ENCODE measurements around the gene DYNC2H1. TPM values are rescaled to one million over a fixed set of nuclear protein-coding genes. Genes with fewer than 3 reads are reported as not detected.
"Not testable (repeated sequence)": the region's sequence is repeated elsewhere in the genome, so short reads cannot be mapped to it uniquely, and the experiment has no call there.

DYNC2H1 gene
- polyA plus RNA-seq, 4 donors, result 0.22 to 9.1 (median 2.4) TPM

DNA sequence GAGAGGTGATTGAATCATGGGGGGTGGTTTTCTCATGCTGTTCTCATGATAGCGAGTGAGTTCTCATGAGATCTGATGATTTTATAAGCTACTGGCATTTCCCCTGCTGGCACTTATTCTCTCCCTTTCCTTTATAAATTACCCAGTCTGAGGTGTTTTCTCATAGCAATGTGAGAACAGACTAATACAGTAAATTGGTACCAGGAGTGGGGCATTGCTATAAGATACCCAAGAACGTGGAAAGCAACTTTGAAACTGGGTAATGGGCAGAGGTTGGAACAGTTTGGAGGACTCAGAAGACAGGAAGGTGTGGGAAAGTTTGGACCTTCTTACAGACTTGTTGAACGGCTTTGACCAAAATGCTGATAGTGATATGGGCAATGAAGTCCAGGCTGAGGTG lies 265.0 kb downstream of the DYNC2H1 start:
- not testable (repeated sequence) for H3K4me3 ChIP-seq (ENCODE audit: low read depth in 1 of 3, low read length in 3 of 3); FAIRE-seq; H3K27me3 ChIP-seq (ENCODE audit: control insufficient read depth in 3 of 3, insufficient read depth in 3 of 3, low read length in 3 of 3); H3K27ac ChIP-seq (ENCODE audit: low read depth in 1 of 3, low read length in 2 of 3); DNase-seq; H3K4me1 ChIP-seq (ENCODE audit: control insufficient read depth in 3 of 3, insufficient read depth in 2 of 3, low read depth in 1 of 3, low read length in 2 of 3)
- Histone ChIP-seq H3K9me3 (ENCODE audit: control insufficient read depth in 2 of 2, insufficient read depth in 1 of 2, low read depth in 1 of 2, low read length in 1 of 2) (peaks cover 0 to 14% of the 10 kb centered on the region in 2 donors), H3K36me3 (ENCODE audit: control insufficient read depth in 3 of 3, insufficient read depth in 2 of 3, low read depth in 1 of 3, low read length in 3 of 3) (peaks cover 0 to 10% (median 0%) of the 10 kb centered on the region in 3 donors)
- WGBS, 3 donors, result 29 to 67% (median 50%) methylated on average over 3 of the region's 3 CpGs

DNA sequence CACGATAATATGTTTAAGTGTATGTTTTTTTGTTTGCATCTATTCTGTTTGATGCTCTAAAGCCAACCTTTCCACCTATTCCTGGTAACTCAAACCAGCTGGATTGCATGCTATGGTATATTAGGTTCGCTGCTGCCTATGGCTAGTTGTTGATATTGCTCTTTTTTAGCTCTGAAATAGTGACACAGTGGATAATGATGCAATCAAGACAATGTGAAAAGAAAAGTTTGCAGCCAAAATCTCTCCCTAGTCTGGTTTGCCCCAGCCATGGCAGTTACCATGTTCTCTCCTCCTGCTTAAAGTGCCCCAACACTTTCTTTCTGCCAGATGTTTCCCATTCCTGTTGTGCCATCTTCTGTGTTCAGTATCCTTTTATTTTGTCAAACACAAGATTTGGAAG lies 269.7 kb downstream of the DYNC2H1 start:
- Histone ChIP-seq H3K4me1 (ENCODE audit: control insufficient read depth in 3 of 3, insufficient read depth in 2 of 3, low read depth in 1 of 3, low read length in 2 of 3) (no peaks in the 10 kb centered on the region), H3K27me3 (ENCODE audit: control insufficient read depth in 3 of 3, insufficient read depth in 3 of 3, low read length in 3 of 3) (no peaks in the 10 kb centered on the region), H3K27ac (ENCODE audit: low read depth in 1 of 3, low read length in 2 of 3) (no peak overlapping the region), H3K36me3 (ENCODE audit: control insufficient read depth in 3 of 3, insufficient read depth in 2 of 3, low read depth in 1 of 3, low read length in 3 of 3) (no peaks in the 10 kb centered on the region), H3K4me3 (ENCODE audit: low read depth in 1 of 3, low read length in 3 of 3) (no peak overlapping the region), H3K9me3 (ENCODE audit: control insufficient read depth in 2 of 2, insufficient read depth in 1 of 2, low read depth in 1 of 2, low read length in 1 of 2) (peaks cover 0 to 14% of the 10 kb centered on the region in 2 donors)
- 80 to 91% (median 86%) methylated on average over 2 of the region's 2 CpGs for WGBS, 3 donors
- FAIRE-seq (no peak), DNase-seq (no peak)

DNA sequence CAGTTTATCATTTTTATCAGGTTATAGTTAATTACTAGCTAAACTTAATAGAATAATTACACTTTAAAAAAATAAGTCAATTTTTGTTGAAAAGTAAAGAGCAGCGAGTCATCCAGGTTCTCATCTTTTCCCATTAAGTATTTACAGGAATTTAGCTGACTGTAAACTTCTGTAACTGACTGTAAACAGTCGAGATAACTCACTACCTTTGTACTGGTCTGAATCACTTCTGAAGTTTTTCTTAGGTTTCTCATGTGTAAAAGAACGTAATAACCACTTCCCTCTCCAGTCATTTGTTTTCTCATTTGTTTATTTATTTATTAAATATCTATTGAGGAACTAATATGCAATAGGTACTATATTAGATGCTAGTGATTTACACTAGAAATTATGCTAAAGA lies 270.8 kb downstream of the DYNC2H1 start:
- Histone ChIP-seq H3K9me3 (ENCODE audit: control insufficient read depth in 2 of 2, insufficient read depth in 1 of 2, low read depth in 1 of 2, low read length in 1 of 2) (peaks cover 0 to 5% of the 10 kb centered on the region in 2 donors), H3K27me3 (ENCODE audit: control insufficient read depth in 3 of 3, insufficient read depth in 3 of 3, low read length in 3 of 3) (no peaks in the 10 kb centered on the region), H3K36me3 (ENCODE audit: control insufficient read depth in 3 of 3, insufficient read depth in 2 of 3, low read depth in 1 of 3, low read length in 3 of 3) (no peaks in the 10 kb centered on the region), H3K4me1 (ENCODE audit: control insufficient read depth in 3 of 3, insufficient read depth in 2 of 3, low read depth in 1 of 3, low read length in 2 of 3) (no peaks in the 10 kb centered on the region), H3K4me3 (ENCODE audit: low read depth in 1 of 3, low read length in 3 of 3) (no peak overlapping the region), H3K27ac (ENCODE audit: low read depth in 1 of 3, low read length in 2 of 3) (no peak overlapping the region)
- 61 to 73% (median 64%) methylated on average over 3 of the region's 3 CpGs for WGBS, 3 donors
- no peak for FAIRE-seq
- DNase-seq, result no peak

GRCh38 chr11:103384652-103385051 lies 275.4 kb downstream of the DYNC2H1 start:
- no peak overlapping the region for H3K27ac ChIP-seq (ENCODE audit: low read depth in 1 of 3, low read length in 2 of 3)
- no peaks in the 10 kb centered on the region for H3K9me3 ChIP-seq (ENCODE audit: control insufficient read depth in 2 of 2, insufficient read depth in 1 of 2, low read depth in 1 of 2, low read length in 1 of 2)
- no peaks in the 10 kb centered on the region for H3K36me3 ChIP-seq (ENCODE audit: control insufficient read depth in 3 of 3, insufficient read depth in 2 of 3, low read depth in 1 of 3, low read length in 3 of 3)
- no peaks in the 10 kb centered on the region for H3K4me1 ChIP-seq (ENCODE audit: control insufficient read depth in 3 of 3, insufficient read depth in 2 of 3, low read depth in 1 of 3, low read length in 2 of 3)
- no peak overlapping the region for H3K4me3 ChIP-seq (ENCODE audit: low read depth in 1 of 3, low read length in 3 of 3)
- H3K27me3 ChIP-seq (ENCODE audit: control insufficient read depth in 3 of 3, insufficient read depth in 3 of 3, low read length in 3 of 3), result no peaks in the 10 kb centered on the region
- DNase-seq (no peak), FAIRE-seq (no peak)

GRCh38 chr11:103395612-103396011 lies 286.4 kb downstream of the DYNC2H1 start:
- Histone ChIP-seq H3K4me1 (ENCODE audit: control insufficient read depth in 3 of 3, insufficient read depth in 2 of 3, low read depth in 1 of 3, low read length in 2 of 3) (no peaks in the 10 kb centered on the region), H3K27me3 (ENCODE audit: control insufficient read depth in 3 of 3, insufficient read depth in 3 of 3, low read length in 3 of 3) (no peaks in the 10 kb centered on the region), H3K4me3 (ENCODE audit: low read depth in 1 of 3, low read length in 3 of 3) (no peak overlapping the region), H3K36me3 (ENCODE audit: control insufficient read depth in 3 of 3, insufficient read depth in 2 of 3, low read depth in 1 of 3, low read length in 3 of 3) (no peaks in the 10 kb centered on the region), H3K9me3 (ENCODE audit: control insufficient read depth in 2 of 2, insufficient read depth in 1 of 2, low read depth in 1 of 2, low read length in 1 of 2) (peaks cover 0 to 7% of the 10 kb centered on the region in 2 donors), H3K27ac (ENCODE audit: low read depth in 1 of 3, low read length in 2 of 3) (no peak overlapping the region)
- FAIRE-seq, result no peak
- 55 to 62% (median 57%) methylated on average over 2 of the region's 2 CpGs for WGBS, 3 donors
- DNase-seq, result peak in 1 of 2 donors; percentile 36

DNA sequence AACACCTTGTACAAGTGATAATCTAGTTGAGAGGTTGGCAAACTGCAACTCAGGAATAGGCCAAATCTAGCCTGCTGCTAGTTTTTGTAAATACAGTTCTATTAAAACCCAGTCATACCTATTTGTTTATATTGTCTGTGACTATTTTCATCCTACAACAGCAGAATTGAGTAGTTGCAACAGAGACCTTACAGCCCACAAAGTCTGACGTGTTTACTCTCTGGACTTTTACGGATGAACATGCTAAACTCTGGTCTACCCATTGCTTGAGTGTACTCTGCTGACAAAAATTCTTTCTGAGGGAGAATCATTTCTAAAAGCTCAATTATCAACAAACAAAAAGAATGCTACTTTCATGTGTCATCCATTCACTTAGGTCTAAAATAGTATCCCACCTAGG lies 287.0 kb downstream of the DYNC2H1 start:
- no peaks in the 10 kb centered on the region for H3K27me3 ChIP-seq (ENCODE audit: control insufficient read depth in 3 of 3, insufficient read depth in 3 of 3, low read length in 3 of 3)
- FAIRE-seq (no peak), DNase-seq (no peak)
- no peaks in the 10 kb centered on the region for H3K4me1 ChIP-seq (ENCODE audit: control insufficient read depth in 3 of 3, insufficient read depth in 2 of 3, low read depth in 1 of 3, low read length in 2 of 3)
- H3K9me3 ChIP-seq (ENCODE audit: control insufficient read depth in 2 of 2, insufficient read depth in 1 of 2, low read depth in 1 of 2, low read length in 1 of 2), result peaks cover 0 to 7% of the 10 kb centered on the region in 2 donors
- H3K27ac ChIP-seq (ENCODE audit: low read depth in 1 of 3, low read length in 2 of 3), result no peak overlapping the region
- 84 to 98% (median 92%) methylated on average over 2 of the region's 2 CpGs for WGBS, 3 donors
- H3K4me3 ChIP-seq (ENCODE audit: low read depth in 1 of 3, low read length in 3 of 3), result no peak overlapping the region
- H3K36me3 ChIP-seq (ENCODE audit: control insufficient read depth in 3 of 3, insufficient read depth in 2 of 3, low read depth in 1 of 3, low read length in 3 of 3), result no peaks in the 10 kb centered on the region

GRCh38 chr11:103397369-103397768 lies 288.1 kb downstream of the DYNC2H1 start:
- H3K27me3 ChIP-seq (ENCODE audit: control insufficient read depth in 3 of 3, insufficient read depth in 3 of 3, low read length in 3 of 3), result no peaks in the 10 kb centered on the region
- no peak overlapping the region for H3K27ac ChIP-seq (ENCODE audit: low read depth in 1 of 3, low read length in 2 of 3)
- H3K36me3 ChIP-seq (ENCODE audit: control insufficient read depth in 3 of 3, insufficient read depth in 2 of 3, low read depth in 1 of 3, low read length in 3 of 3), result no peaks in the 10 kb centered on the region
- no peaks in the 10 kb centered on the region for H3K4me1 ChIP-seq (ENCODE audit: control insufficient read depth in 3 of 3, insufficient read depth in 2 of 3, low read depth in 1 of 3, low read length in 2 of 3)
- no peak for FAIRE-seq
- DNase-seq, result no peak
- H3K4me3 ChIP-seq (ENCODE audit: low read depth in 1 of 3, low read length in 3 of 3), result no peak overlapping the region
- WGBS, 3 donors, result 15 to 57% (median 42%) methylated on average over 2 of the region's 2 CpGs
- H3K9me3 ChIP-seq (ENCODE audit: control insufficient read depth in 2 of 2, insufficient read depth in 1 of 2, low read depth in 1 of 2, low read length in 1 of 2), result peaks cover 0 to 1% of the 10 kb centered on the region in 2 donors

- FAIRE-seq, result no peak
- Histone ChIP-seq H3K36me3 (ENCODE audit: control insufficient read depth in 3 of 3, insufficient read depth in 2 of 3, low read depth in 1 of 3, low read length in 3 of 3) (no peaks in the 10 kb centered on the region), H3K27me3 (ENCODE audit: control insufficient read depth in 3 of 3, insufficient read depth in 3 of 3, low read length in 3 of 3) (no peaks in the 10 kb centered on the region), H3K4me3 (ENCODE audit: low read depth in 1 of 3, low read length in 3 of 3) (no peak overlapping the region), H3K27ac (ENCODE audit: low read depth in 1 of 3, low read length in 2 of 3) (no peak overlapping the region), H3K4me1 (ENCODE audit: control insufficient read depth in 3 of 3, insufficient read depth in 2 of 3, low read depth in 1 of 3, low read length in 2 of 3) (no peaks in the 10 kb centered on the region), H3K9me3 (ENCODE audit: control insufficient read depth in 2 of 2, insufficient read depth in 1 of 2, low read depth in 1 of 2, low read length in 1 of 2) (no peaks in the 10 kb centered on the region)
- 76 to 83% (median 81%) methylated on average over 6 of the region's 6 CpGs for WGBS, 3 donors
- DNase-seq, result no peak
These were observed 289.6 kb downstream of the DYNC2H1 start for GRCh38 chr11:103398829-103399228.

DNA sequence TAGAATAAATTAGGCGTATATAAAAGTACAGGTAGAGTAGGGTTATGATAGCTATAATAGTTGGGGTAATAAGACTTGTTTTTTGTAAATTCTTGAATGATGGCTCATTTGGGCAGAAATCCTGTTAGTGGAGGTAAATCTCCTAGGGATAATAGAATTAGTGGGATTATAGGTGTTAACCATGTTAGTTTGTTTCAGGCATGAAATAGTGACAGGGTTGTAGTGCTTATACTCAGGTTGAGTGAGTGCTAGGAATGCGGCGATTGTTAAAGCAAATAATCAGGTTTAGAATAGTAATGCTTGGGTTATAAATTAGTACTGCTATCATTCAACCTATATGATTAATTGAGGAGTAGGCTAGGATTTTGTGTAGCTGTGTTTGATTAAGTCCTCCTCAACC lies 297.1 kb downstream of the DYNC2H1 start:
- Histone ChIP-seq H3K36me3 (ENCODE audit: control insufficient read depth in 3 of 3, insufficient read depth in 2 of 3, low read depth in 1 of 3, low read length in 3 of 3) (no peaks in the 10 kb centered on the region), H3K27me3 (ENCODE audit: control insufficient read depth in 3 of 3, insufficient read depth in 3 of 3, low read length in 3 of 3) (no peaks in the 10 kb centered on the region), H3K27ac (ENCODE audit: low read depth in 1 of 3, low read length in 2 of 3) (no peak overlapping the region), H3K4me1 (ENCODE audit: control insufficient read depth in 3 of 3, insufficient read depth in 2 of 3, low read depth in 1 of 3, low read length in 2 of 3) (no peaks in the 10 kb centered on the region), H3K9me3 (ENCODE audit: control insufficient read depth in 2 of 2, insufficient read depth in 1 of 2, low read depth in 1 of 2, low read length in 1 of 2) (no peaks in the 10 kb centered on the region), H3K4me3 (ENCODE audit: low read depth in 1 of 3, low read length in 3 of 3) (no peak overlapping the region)
- no peak for DNase-seq
- FAIRE-seq, result no peak
- 93 to 96% (median 93%) methylated on average over 3 of the region's 3 CpGs for WGBS, 3 donors

Data from small intestine (tissue), 7 donors.